ENCODE data around the gene NKX2-8.

- TF ChIP-seq CTCF (IDR thresholded peaks at IDR 0.05; ENCODE audit: poor library complexity) (no peak), EZH2 (IDR thresholded peaks at IDR 0.05; ENCODE audit: borderline replicate concordance) (no peak)
These were observed 1.3 kb downstream of the NKX2-8 start for GRCh38 chr14:36580856-36581831.
